ENCODE data around the gene GOLGA8F.
"Not testable (repeated sequence)": the region's sequence is repeated elsewhere in the genome, so short reads cannot be mapped to it uniquely, and the experiment has no call there.

- not testable (repeated sequence) for TF ChIP-seq CTCF, POLR2A (IDR thresholded peaks at IDR 0.05)
These were observed 1.6 kb downstream of the GOLGA8F start for GRCh38 chr15:28380053-28380452.
